GM19455 (cell line): ENCODE measurements around the gene ABCC12.
"Not testable (repeated sequence)": the region's sequence is repeated elsewhere in the genome, so short reads cannot be mapped to it uniquely, and the experiment has no call there.

Source experiments
- ATAC-seq: cut with Tn5 transposase; IDR thresholded peaks from one replicate; pipeline ENCODE4 v1.9.1; 2021; ENCODE audit not compliant: unreplicated experiment

ABCC12 gene

DNA sequence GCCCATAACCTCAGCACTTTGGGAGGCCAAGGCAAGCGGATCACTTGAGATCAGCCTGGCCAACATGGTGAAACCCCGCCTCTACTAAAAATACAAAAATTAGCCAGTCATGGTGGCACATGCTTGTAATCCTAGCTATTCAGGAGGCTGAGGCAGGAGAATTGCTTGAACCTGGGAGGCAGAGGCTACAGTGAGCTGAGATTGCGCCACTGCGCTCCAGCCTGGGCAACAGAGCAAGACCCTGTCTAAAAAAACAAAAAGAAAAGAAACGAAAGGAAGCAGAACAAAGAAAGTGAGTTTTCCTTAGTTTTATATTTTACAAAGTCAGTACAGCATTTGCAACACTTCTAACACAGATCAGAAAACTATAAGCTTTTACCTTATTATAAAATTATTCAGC lies 10.8 kb upstream of the ABCC12 start:
- ATAC-seq: not testable (repeated sequence)

- ATAC-seq: no peak
Observed at GRCh38 chr16:48165961-48166578, 10.3 kb upstream of the ABCC12 start.

DNA sequence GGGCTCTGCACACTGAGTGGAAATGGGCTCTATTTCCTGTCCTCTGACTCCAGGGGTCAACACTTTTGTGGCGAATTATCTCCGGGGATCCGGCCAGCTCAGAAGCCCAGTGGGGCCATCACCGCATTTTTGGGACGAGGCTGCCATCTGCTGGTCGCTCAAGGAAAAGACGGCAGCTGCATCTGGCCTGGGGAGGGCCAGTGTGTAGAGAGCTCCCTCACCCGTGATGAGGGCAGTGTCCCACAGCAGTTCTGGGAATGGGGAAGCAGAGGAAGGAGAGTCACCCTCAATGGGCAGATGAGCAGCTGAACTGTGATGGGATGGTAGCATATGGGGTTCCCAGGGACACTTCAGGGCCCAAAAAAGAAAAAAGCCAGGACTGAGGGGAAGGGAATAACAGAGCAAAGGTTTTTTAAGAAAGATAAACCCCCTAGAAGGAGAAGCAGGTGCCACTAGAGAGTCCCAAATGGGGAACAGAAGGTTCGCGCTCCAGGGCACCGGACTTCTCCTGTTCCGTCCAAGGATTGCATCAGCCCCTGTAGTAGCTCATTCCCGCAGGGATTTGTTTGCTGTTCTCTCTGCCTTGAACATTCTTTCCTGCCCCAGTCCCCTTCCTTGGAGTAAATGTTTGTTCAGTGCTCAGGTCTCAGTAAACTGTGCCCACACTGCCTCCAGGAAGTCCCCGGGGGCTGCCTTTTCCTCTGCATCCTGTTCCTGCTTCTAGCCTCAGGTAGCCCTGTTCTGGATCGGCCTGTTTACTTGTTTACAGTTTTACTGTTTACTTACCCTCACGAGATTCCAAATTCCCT lies 9.3 kb upstream of the ABCC12 start:
- peak; percentile 68 for ATAC-seq

DNA sequence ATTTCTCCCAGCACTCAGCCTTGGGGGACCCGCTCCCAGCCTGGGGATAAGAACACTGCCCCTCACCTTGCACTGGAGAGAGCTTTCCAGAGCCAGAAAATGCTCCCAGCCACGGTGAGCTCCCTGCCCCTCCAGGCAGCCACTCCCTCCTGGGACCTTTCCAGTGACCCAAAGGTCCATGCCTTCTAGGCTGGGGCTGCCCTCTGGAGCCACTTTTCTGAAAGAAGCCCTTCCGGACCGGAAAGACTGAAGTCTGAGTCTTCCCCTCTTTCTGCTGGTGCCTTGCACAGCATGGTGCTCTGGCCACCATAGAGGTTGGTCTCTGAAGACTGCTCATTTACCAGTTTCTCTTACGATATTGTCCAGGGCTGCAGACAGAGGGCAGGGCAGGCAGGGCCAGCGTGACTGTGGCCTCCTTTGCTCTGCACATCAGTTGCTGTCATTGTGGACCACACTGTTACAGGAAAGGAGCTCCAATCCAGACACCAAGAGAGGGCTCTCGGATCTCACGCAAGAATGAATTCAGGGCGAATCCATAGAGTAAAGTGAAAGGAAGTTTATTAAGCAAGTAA lies 7.1 kb upstream of the ABCC12 start:
- no peak for ATAC-seq

- no peak for ATAC-seq
Observed at GRCh38 chr16:48161906-48162305, 6.1 kb upstream of the ABCC12 start.

GRCh38 chr16:48160575-48160974 lies 4.8 kb upstream of the ABCC12 start:
- no peak for ATAC-seq

DNA sequence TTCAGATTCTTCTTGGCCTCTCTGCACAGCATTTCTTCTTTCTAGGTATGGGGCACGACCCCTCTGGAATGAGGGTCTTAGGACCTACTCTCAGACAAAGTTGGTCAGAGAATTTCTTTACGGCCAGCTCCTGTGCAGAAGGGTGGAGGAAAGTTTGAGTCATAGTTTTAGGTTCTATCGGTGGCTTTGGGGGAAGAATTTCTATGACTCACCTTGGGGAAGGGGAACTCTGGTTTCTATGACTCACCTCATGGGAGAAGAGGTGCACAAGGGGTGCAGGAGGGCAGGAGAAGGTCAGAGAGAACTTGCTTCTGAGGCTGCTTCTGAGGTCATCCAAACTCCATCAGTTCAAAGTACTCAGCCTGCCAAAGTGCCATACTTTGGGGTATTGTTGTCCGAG lies 2.5 kb upstream of the ABCC12 start:
- ATAC-seq: no peak

- no peak for ATAC-seq
Observed at GRCh38 chr16:48157794-48158193, 2.0 kb upstream of the ABCC12 start.

- ATAC-seq: no peak
Observed at GRCh38 chr16:48157302-48157701, 1.5 kb upstream of the ABCC12 start.

GRCh38 chr16:48156790-48157209 lies 1.0 kb upstream of the ABCC12 start:
- ATAC-seq: no peak

GRCh38 chr16:48153774-48154173 lies 2.0 kb downstream of the ABCC12 start:
- ATAC-seq: no peak

- ATAC-seq: no peak
Observed at GRCh38 chr16:48152226-48152625, 3.6 kb downstream of the ABCC12 start.

DNA sequence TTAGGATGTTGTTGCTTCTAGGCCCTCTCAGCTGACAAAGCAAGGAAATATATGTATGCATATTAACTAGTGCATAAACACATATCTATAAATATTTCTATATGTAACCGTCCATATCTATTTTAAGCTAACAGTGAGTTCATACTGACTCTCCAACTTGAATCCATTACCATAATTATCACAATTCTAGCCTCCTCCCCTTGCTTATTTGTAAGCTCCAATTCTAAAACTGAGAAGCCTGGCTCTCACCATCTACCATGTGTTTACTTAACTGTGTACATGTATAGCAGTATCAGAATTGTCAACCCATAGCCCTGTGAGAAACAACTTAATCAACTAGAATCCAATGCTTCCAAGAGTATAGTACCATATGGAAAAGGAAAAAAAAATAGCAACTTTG lies 5.1 kb downstream of the ABCC12 start:
- ATAC-seq: no peak

GRCh38 chr16:48146710-48147109 lies 9.1 kb downstream of the ABCC12 start:
- ATAC-seq: no peak

DNA sequence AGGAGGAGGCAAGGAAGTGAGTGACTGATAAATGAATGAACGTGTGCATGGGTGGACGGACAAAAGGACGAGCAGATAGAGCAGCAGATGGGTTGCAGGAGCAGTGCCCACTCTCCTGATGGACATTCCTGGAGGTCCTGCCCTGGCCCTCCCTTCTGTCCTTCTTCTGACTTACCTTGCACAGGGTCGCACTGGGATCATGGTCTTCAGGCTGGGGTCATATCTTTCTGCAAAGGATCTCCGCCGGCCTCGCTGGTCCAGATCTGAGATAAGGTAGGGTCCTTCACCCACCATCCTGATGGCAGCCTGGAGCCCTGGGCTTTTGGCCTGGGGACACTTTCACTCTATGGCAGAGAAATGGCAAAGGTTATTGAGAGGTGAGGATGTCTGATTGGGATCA lies 9.7 kb downstream of the ABCC12 start:
- ATAC-seq: no peak

GRCh38 chr16:48143812-48144368 lies 11.9 kb downstream of the ABCC12 start:
- no peak for ATAC-seq

DNA sequence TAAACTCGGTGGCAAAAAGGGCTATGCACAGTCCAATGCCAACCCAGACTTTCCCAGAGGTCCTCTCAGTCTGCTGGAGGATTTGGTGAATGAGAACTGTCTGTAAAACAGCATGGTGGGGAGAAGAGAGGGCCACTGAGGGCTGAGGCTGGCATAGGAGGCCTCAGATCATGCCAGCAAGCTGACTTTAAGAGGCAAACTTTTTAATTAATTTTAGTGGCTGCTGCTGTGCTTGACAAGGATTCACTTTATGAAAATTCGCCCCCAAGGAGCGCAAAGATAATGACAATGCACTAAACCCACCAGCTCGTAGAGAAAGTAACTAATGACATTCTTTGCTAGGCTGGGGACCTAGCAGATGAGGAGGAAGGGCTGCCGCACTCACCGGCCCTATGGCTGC lies 15.0 kb downstream of the ABCC12 start:
- no peak for ATAC-seq

DNA sequence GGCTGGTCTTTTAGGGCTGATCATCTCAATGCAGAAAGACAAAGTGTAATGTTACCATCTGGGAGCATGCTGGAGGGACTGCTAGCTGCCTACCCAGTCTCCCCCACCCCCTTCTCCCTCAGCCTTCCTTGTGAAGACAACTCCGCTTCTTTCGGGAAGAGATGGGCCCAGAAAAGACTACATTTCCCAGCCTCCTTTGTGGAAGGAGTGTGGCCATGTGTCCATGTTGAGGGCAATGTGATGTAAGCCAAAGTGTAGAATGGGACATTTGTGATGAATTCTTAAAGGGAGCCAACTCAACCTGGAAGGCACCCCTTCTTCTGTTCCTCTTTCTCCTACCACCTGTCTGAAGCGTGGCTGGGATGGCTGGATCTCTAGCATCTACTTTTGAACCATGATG lies 16.3 kb downstream of the ABCC12 start:
- no peak for ATAC-seq

DNA sequence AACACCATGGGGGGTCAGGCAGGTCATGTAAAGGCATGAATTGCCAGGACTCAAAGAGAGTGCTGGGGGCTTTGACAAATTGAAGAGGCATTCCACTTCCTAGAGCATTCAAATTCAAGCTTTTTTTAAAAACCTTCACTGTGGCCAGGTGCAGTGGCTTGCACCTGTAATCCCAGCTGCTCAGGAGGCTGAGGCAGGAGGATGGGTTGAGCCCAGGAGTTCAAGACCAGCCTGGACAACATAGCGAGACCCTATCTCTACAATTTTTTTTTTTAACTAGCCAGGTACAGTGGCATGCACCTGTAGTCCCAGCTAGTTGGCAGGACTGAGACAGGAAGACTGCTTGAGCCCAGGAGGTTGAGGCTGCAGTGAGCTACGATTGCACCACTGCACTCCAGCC lies 17.2 kb downstream of the ABCC12 start:
- ATAC-seq: no peak

- no peak for ATAC-seq
Observed at GRCh38 chr16:48137822-48138221, 18.0 kb downstream of the ABCC12 start.

DNA sequence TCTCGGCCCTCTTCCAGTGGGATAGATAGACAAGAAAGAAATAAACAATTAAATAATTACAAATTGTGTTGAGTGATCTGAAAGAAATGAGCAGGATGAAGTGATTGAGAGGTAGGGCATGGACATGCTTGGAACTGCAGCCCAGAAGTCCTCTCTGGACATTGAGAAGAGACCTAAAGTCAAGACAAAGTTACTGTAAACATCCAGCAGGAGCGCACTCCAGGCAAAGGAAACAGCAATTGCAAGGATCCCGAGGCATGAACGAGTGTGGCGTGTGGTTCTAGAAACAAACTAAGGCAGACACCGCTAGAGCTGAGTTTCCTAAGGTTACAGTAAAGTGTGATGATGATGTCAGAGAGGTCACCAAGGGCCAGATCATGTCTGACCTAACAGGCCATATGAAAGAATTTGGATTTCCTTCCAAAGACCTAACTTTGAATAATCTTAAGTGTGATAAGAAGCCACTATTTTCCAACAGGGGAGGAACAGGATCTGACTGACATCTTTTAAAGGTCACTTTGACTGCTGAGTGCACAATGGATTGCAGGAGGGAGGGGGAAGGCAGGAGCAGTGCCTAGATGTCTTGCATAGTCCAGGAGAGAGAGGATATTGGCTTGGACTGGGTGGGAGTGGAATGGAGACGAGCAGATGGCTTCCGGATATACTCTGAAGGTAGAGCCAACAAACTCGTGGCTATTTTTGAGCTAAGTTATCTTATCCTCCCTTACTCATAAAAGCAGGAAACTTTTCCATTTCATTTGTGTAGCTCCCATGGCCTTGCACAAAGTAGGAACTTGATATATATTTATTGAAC lies 19.0 kb downstream of the ABCC12 start:
- ATAC-seq: no peak
